A673 (cell line): ENCODE data around the gene NOP56.

Source experiments
- CTCF ChIP-seq: fragments of 300-800, 200-600 bp; sonication (generic); conservative IDR thresholded peaks from 2 replicates; pipeline ENCODE4 v1.5.1; 2017; ENCODE audit warnings: low read depth, mild to moderate bottlenecking, antibody characterized with exemption, low read length, moderate library complexity, mixed read lengths
- EZH2 ChIP-seq: fragments of 200-600 bp; sonication (generic); IDR thresholded peaks from 2 replicates; pipeline ENCODE4 v1.6.1; 2017; ENCODE audit warnings: borderline replicate concordance, low read depth, mild to moderate bottlenecking, mixed read lengths, antibody characterized with exemption, low read length; ENCODE audit not compliant: poor library complexity, severe bottlenecking

- TF ChIP-seq EZH2 = no peak
- TF ChIP-seq CTCF = no peak
These were observed 1.3 kb downstream of the NOP56 start for GRCh38 chr20:2653556-2654383.
